H1 (cell line): ENCODE results near the gene RALGAPA2. TPM values are rescaled to one million over a fixed set of nuclear protein-coding genes. Genes with fewer than 3 reads are reported as not detected.

Experiments used
- ASH2L ChIP-seq: fragments of 200-600, 300-600 bp; sonication (generic); IDR thresholded peaks from one replicate; pipeline ENCODE4 v1.7.1; 2017; ENCODE audit warnings: low read length
- BCL11A ChIP-seq, 2 experiments: IDR thresholded peaks; one replicate each; pipeline ENCODE4 v1.6.1; 2011; ENCODE audit warnings: low read depth in 2 of 2, low read length in 2 of 2, mild to moderate bottlenecking in 2 of 2
- JUN ChIP-seq: IDR thresholded peaks from 2 replicates; pipeline ENCODE4 v1.6.1; 2011; ENCODE audit warnings: low read depth, mild to moderate bottlenecking, improper control_type of control experiment, low read length
- MAX ChIP-seq: IDR thresholded peaks from 2 replicates; pipeline ENCODE4 v1.6.1; 2012; ENCODE audit warnings: inconsistent platforms
- NANOG ChIP-seq: IDR thresholded peaks from 2 replicates; pipeline ENCODE4 v1.6.1; 2011; ENCODE audit warnings: low read length, low read depth, mild to moderate bottlenecking, inconsistent platforms; ENCODE audit not compliant: insufficient read depth, poor library complexity, severe bottlenecking
- POLR2A ChIP-seq, 2 experiments: IDR thresholded peaks; 1 replicate in 1 of 2; 2 replicates in 1 of 2; pipeline ENCODE4 v1.6.1; 2011; ENCODE audit warnings: low read depth in 2 of 2, low read length in 2 of 2, mild to moderate bottlenecking in 2 of 2; ENCODE audit errors: control extremely low read depth in 1 of 2
- RAD21 ChIP-seq, 2 experiments: IDR thresholded peaks in 1 of 2; conservative IDR thresholded peaks in 1 of 2; 2 replicates each; pipeline ENCODE4 v1.6.1; 2011; ENCODE audit warnings: low read depth in 2 of 2, low read length in 2 of 2, improper control_type of control experiment in 1 of 2, inconsistent platforms in 1 of 2, mild to moderate bottlenecking in 1 of 2, moderate library complexity in 1 of 2
- SAP30 ChIP-seq: fragments of 300-600 bp; sonication (generic); IDR thresholded peaks from 2 replicates; pipeline ENCODE4 v1.7.1; 2012; ENCODE audit warnings: low read length, moderate library complexity, mild to moderate bottlenecking, inconsistent platforms; ENCODE audit not compliant: insufficient read depth, insufficient replicate concordance
- SP1 ChIP-seq: IDR thresholded peaks from 2 replicates; pipeline ENCODE4 v1.6.1; 2011; ENCODE audit warnings: low read depth, low read length
- SUZ12 ChIP-seq: fragments of 200-600 bp; sonication (generic); IDR thresholded peaks from 2 replicates; pipeline ENCODE4 v1.6.1; 2012; ENCODE audit warnings: mild to moderate bottlenecking, inconsistent platforms, low read length, moderate library complexity, mixed read lengths
- TAF7 ChIP-seq: optimal IDR thresholded peaks from 2 replicates; pipeline ENCODE3; 2011; ENCODE audit warnings: low read depth, mild to moderate bottlenecking, inconsistent platforms, low read length, moderate library complexity, borderline replicate concordance
- USF2 ChIP-seq: IDR thresholded peaks from 2 replicates; pipeline ENCODE4 v1.6.1; 2011; ENCODE audit warnings: low read length, improper control_type of control experiment
- YY1 ChIP-seq: IDR thresholded peaks from 2 replicates; pipeline ENCODE4 v1.6.1; 2011; ENCODE audit warnings: low read depth, mild to moderate bottlenecking, low read length
- polyA plus RNA-seq, 7 experiments: library from polyadenylated mRNA; depleted of rRNA in 3 of 7; stranded (reverse) in 5 of 7; unstranded in 2 of 7; fragments of >200 nt in 5 of 7; fragments of 200-250 nt in 2 of 7; gene quantifications; 1 replicate in 5 of 7; 2 replicates in 1 of 7; 4 replicates in 1 of 7; pipeline versions ENCODE4 v1.2.1 to v1.2.3, GENCODE V29; 2011 to 2013; ENCODE audit warnings: missing spikeins in 2 of 7, mixed read lengths in 2 of 7
- total RNA-seq: library from RNA; stranded (reverse); fragmentation: NEBNext Ultra II Directional; extraction: Animal tissue kit (Norgen Biotek cat#: 25700); gene quantifications from 2 replicates; pipeline ENCODE4 v1.2.1, GENCODE V29; 2021

The RALGAPA2 gene
- total and polyA plus RNA-seq, 2 of the 8 experiments (the other 6 are each of a cell fraction or from before 2014, with no cell fraction given): 5.1 to 25.5 TPM

GRCh38 chr20:20712474-20713243 lies at the start of gene RALGAPA2 (continued):
- peak; percentile 47; the same call in 1 of the 2 replicates for TF ChIP-seq USF2
- no peak for TF ChIP-seq SUZ12
- no peak for TF ChIP-seq BCL11A (IDR thresholded peaks at IDR 0.05; ENCODE audit: low read depth in 2 of 2, low read length in 2 of 2)
- TF ChIP-seq NANOG: no peak
- no peak for TF ChIP-seq TAF7
- TF ChIP-seq MAX: no peak
- peak in 1 of 2 experiments; percentile 74; a peak in 1 of 3 replicates for TF ChIP-seq POLR2A (IDR thresholded peaks at IDR 0.05; ENCODE audit: control extremely low read depth in 1 of 2, low read depth in 2 of 2, low read length in 2 of 2)
- 0 out of 2 replicates have a peak, but pooled peaks have one; percentile 26 for TF ChIP-seq YY1
- peak; percentile 72 for TF ChIP-seq ASH2L
- TF ChIP-seq RAD21 (IDR thresholded peaks at IDR 0.05 in 1 of 2, conservative IDR thresholded peaks at IDR 0.05 in 1 of 2; ENCODE audit: low read depth in 2 of 2, low read length in 2 of 2): no peak
- no peak for TF ChIP-seq JUN
- no peak for TF ChIP-seq SAP30
- peak; percentile 67; the same call in 1 of the 2 replicates for TF ChIP-seq SP1
